Parathyroid adenoma (tissue), 2 donors: ENCODE data around the gene CDH4.

Experiments used
- H2AFZ ChIP-seq: fragments of 300-600 bp; sonication (generic); one replicate; pipeline ENCODE4 v1.7.0; 2017; ENCODE audit warnings: antibody characterized with exemption, mild to moderate bottlenecking
- H3K27ac ChIP-seq: fragments of 300-600 bp; sonication (generic); one replicate; pipeline ENCODE4 v1.7.0; 2017
- H3K27me3 ChIP-seq: fragments of 300-600 bp; sonication (generic); one replicate; pipeline ENCODE4 v1.7.0; 2017; ENCODE audit warnings: low read length; ENCODE audit not compliant: control insufficient read depth, insufficient read depth
- H3K36me3 ChIP-seq: fragments of 300-600 bp; sonication (generic); one replicate; pipeline ENCODE4 v1.7.0; 2017; ENCODE audit warnings: low read length; ENCODE audit not compliant: control insufficient read depth, insufficient read depth
- H3K4me1 ChIP-seq: fragments of 300-600 bp; sonication (generic); one replicate; pipeline ENCODE4 v1.7.0; 2017; ENCODE audit warnings: control low read depth
- H3K4me2 ChIP-seq: fragments of 300-600 bp; sonication (generic); one replicate; pipeline ENCODE4 v1.7.0; 2017; ENCODE audit warnings: low read length
- H3K4me3 ChIP-seq: fragments of 300-600 bp; sonication (generic); one replicate; pipeline ENCODE4 v1.7.0; 2017; ENCODE audit warnings: low read depth, low read length
- H3K79me2 ChIP-seq: fragments of 300-600 bp; sonication (generic); one replicate; pipeline ENCODE4 v1.7.0; 2017; ENCODE audit warnings: control low read depth
- H3K9ac ChIP-seq: fragments of 300-600 bp; sonication (generic); one replicate; pipeline ENCODE4 v1.7.0; 2017; ENCODE audit warnings: mild to moderate bottlenecking
- H3K9me3 ChIP-seq: fragments of 300-600 bp; sonication (generic); one replicate; pipeline ENCODE4 v1.7.0; 2017; ENCODE audit warnings: low read length; ENCODE audit not compliant: control insufficient read depth
- CTCF ChIP-seq: fragments of 300-600 bp; sonication (generic); IDR thresholded peaks from one replicate; pipeline ENCODE4 v1.7.0; 2017; ENCODE audit warnings: antibody characterized with exemption, mild to moderate bottlenecking
- donor health status: primary hyperparathyroidism.

The CDH4 gene

DNA sequence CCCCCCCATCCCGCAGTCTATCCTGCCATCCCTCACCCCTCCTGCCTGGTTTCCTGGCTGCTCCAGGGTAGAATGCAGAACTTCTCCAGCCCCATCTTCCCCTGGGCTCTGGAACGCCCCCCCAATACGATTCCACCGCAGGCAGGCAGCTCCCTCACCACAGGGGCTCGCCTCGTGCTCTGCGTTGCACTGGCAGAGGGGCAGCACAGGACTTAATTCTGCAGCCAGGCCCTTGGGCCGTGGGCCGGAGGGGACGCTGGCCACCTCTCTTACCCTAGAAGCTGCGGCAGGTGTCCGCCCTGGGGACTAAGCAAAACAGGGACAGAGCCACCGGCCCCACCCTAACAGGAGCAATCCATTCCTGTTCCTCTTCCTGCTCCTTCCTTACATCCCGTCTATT is 263.9 kb downstream of the CDH4 start:
- Histone ChIP-seq H3K9ac (no peak overlapping the region), H3K36me3 (no peaks in the 10 kb centered on the region), H3K4me3 (no peak overlapping the region), H3K4me1 (no peaks in the 10 kb centered on the region), H3K79me2 (no peaks in the 10 kb centered on the region), H3K9me3 (no peaks in the 10 kb centered on the region), H3K27me3 (no peaks in the 10 kb centered on the region), H3K4me2 (no peak overlapping the region), H3K27ac (no peak overlapping the region), H2AFZ (no peak overlapping the region)
- no peak for TF ChIP-seq CTCF

DNA sequence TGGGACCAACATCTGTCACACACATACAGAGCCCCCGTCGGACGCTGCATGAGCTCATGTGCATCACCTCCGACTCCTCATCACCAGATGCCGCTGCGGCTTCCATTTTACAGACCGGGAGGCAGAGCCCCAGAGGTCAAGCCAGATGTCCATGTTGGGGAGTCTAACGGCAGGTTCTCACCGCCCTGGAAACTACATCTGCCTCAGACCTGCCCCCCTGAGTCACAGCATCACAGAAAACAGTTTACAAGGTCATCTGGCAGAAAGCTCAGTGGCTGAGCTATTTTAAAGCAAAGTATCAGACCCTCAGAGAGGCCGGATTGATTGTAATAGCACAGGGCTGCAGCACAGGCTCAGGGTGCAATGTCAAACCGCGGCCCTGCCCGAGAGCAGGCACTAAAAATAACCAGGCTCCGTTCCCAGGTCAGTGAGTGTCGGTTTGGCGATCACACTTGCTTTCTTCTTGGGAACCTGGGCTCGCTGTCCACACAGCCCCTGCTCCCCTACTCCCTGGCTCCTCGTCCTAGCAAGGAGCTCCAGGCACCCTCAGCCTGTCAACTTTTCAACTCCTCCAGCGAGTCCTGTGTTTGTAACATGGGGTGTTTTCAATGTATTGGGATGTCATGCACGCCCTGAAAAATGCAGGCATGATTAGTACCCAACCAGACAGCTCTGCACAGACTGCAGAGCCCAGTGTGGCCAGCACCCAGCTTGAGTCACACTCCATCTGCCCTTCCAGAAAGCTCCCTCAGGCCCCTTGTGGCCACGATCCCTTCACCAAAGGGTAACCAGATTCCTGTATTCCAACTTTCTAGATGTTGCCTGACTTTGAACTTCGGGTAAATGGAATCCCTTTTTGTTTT is 264.5 kb downstream of the CDH4 start:
- H3K27me3 ChIP-seq, result no peaks in the 10 kb centered on the region
- H3K27ac ChIP-seq, result no peak overlapping the region
- TF ChIP-seq CTCF, result no peak

GRCh38 chr20:61517419-61517818 is 265.4 kb downstream of the CDH4 start:
- no peaks in the 10 kb centered on the region for H3K4me1 ChIP-seq
- H3K79me2 ChIP-seq, result no peaks in the 10 kb centered on the region
- no peak overlapping the region for H3K4me3 ChIP-seq
- no peaks in the 10 kb centered on the region for H3K27me3 ChIP-seq
- TF ChIP-seq CTCF, result no peak
- H3K27ac ChIP-seq, result no peak overlapping the region
- H2AFZ ChIP-seq, result no peak overlapping the region
- no peaks in the 10 kb centered on the region for H3K9me3 ChIP-seq
- H3K9ac ChIP-seq, result no peak overlapping the region
- no peaks in the 10 kb centered on the region for H3K36me3 ChIP-seq
- H3K4me2 ChIP-seq, result no peak overlapping the region

More for the DNA sequence above, 264.5 kb downstream of the CDH4 start:
- Histone ChIP-seq H2AFZ (no peak overlapping the region), H3K9ac (no peak overlapping the region), H3K36me3 (no peaks in the 10 kb centered on the region), H3K9me3 (no peaks in the 10 kb centered on the region), H3K4me1 (no peaks in the 10 kb centered on the region), H3K4me3 (no peak overlapping the region), H3K79me2 (no peaks in the 10 kb centered on the region), H3K4me2 (no peak overlapping the region)

GRCh38 chr20:61518424-61518951 is 266.4 kb downstream of the CDH4 start:
- H3K9ac ChIP-seq, result no peak overlapping the region
- no peak overlapping the region for H3K27ac ChIP-seq
- no peaks in the 10 kb centered on the region for H3K9me3 ChIP-seq
- H2AFZ ChIP-seq, result no peak overlapping the region
- TF ChIP-seq CTCF, result no peak
- no peaks in the 10 kb centered on the region for H3K27me3 ChIP-seq
- H3K4me2 ChIP-seq, result no peak overlapping the region
- H3K36me3 ChIP-seq, result no peaks in the 10 kb centered on the region
- no peaks in the 10 kb centered on the region for H3K79me2 ChIP-seq
- no peak overlapping the region for H3K4me3 ChIP-seq
- H3K4me1 ChIP-seq, result no peaks in the 10 kb centered on the region
